ENCODE measurements around the gene GDF10.

DNA sequence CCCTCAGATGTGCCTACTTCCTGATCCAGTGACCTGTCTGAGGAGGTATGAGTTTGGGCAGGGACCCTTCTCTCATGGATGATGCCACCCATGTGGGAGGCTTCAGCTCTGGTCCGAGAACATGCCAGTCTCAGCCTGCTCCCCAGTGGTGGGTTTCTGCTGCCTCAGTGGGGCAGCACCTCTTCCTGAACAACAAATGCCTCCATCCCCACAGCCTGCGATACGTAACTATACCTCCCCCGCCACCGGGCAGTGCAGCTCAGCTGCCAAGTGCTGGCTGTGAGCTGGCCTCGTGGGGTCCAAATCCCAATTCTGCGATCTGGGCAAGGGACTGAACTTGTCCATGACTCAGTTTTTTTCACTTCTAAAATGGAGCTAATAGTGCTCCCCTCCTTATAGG is 3.1 kb downstream of the GDF10 start:
- TF ChIP-seq, protein P1, sequence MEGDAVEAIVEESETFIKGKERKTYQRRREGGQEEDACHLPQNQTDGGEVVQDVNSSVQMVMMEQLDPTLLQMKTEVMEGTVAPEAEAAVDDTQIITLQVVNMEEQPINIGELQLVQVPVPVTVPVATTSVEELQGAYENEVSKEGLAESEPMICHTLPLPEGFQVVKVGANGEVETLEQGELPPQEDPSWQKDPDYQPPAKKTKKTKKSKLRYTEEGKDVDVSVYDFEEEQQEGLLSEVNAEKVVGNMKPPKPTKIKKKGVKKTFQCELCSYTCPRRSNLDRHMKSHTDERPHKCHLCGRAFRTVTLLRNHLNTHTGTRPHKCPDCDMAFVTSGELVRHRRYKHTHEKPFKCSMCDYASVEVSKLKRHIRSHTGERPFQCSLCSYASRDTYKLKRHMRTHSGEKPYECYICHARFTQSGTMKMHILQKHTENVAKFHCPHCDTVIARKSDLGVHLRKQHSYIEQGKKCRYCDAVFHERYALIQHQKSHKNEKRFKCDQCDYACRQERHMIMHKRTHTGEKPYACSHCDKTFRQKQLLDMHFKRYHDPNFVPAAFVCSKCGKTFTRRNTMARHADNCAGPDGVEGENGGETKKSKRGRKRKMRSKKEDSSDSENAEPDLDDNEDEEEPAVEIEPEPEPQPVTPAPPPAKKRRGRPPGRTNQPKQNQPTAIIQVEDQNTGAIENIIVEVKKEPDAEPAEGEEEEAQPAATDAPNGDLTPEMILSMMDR (IDR thresholded peaks at IDR 0.05; ENCODE audit: low read depth, low read length) = no peak
- TF ChIP-seq EZH2phosphoT487 (IDR thresholded peaks at IDR 0.05; ENCODE audit: low read depth) = no peak

Data from OCI-LY3 (cell line).